Thyroid gland (tissue), 4 donors: ENCODE results near the gene STXBP3.

ENCODE experiments used
- POLR2A ChIP-seq, 2 donors: fragments of 450-650 bp; IDR thresholded peaks; one replicate each; pipeline ENCODE4 v1.6.1; 2017; ENCODE audit warnings: antibody characterized with exemption in 2 of 2, mild to moderate bottlenecking in 2 of 2, moderate library complexity in 1 of 2
- TF ChIP-seq, protein P1 (sequence below), 6 experiments: fragments of 200-600 bp in 3 of 6; fragments of 450-650 bp in 3 of 6; sonication (generic) in 3 of 6; IDR thresholded peaks; one replicate each; pipeline ENCODE4 v1.5.1; 2016 to 2019; ENCODE audit warnings: antibody characterized with exemption in 6 of 6, mild to moderate bottlenecking in 2 of 6, inconsistent platforms in 1 of 6, moderate library complexity in 1 of 6

DNA sequence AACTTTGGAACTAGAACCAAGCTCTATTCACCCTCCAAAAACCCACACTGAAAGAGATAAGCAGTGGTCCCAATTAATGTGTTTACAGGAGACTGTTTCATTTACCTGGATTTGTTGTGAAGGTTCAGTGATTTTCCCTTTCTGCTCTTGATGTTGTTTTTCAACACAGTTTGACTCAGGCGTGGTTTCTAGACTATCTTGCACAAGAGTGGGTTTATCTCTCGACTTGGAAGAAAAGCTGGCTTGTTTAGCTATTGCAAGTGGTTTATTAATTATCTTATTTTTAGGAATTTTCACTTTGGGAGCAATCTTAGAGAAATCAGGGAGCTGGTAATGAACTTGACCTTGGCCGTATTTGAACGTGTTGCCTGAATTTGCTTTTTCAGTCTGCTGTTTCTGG, 105.1 kb downstream of the STXBP3 start:
- TF ChIP-seq, protein P1, sequence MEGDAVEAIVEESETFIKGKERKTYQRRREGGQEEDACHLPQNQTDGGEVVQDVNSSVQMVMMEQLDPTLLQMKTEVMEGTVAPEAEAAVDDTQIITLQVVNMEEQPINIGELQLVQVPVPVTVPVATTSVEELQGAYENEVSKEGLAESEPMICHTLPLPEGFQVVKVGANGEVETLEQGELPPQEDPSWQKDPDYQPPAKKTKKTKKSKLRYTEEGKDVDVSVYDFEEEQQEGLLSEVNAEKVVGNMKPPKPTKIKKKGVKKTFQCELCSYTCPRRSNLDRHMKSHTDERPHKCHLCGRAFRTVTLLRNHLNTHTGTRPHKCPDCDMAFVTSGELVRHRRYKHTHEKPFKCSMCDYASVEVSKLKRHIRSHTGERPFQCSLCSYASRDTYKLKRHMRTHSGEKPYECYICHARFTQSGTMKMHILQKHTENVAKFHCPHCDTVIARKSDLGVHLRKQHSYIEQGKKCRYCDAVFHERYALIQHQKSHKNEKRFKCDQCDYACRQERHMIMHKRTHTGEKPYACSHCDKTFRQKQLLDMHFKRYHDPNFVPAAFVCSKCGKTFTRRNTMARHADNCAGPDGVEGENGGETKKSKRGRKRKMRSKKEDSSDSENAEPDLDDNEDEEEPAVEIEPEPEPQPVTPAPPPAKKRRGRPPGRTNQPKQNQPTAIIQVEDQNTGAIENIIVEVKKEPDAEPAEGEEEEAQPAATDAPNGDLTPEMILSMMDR (IDR thresholded peaks at IDR 0.05) = no peak
- no peak for TF ChIP-seq POLR2A (IDR thresholded peaks at IDR 0.05)
